GM12801 (cell line): ENCODE results near the gene TMEM187.

Experiments
- TF ChIP-seq, protein P1 (sequence below): IDR thresholded peaks from one replicate; pipeline ENCODE4 v1.5.1; 2011; ENCODE audit warnings: control low read depth; ENCODE audit not compliant: insufficient read length; ENCODE audit errors: extremely low read depth

The TMEM187 gene

GRCh38 chrX:154030715-154031305, 58.3 kb downstream of the TMEM187 start:
- TF ChIP-seq, protein P1, sequence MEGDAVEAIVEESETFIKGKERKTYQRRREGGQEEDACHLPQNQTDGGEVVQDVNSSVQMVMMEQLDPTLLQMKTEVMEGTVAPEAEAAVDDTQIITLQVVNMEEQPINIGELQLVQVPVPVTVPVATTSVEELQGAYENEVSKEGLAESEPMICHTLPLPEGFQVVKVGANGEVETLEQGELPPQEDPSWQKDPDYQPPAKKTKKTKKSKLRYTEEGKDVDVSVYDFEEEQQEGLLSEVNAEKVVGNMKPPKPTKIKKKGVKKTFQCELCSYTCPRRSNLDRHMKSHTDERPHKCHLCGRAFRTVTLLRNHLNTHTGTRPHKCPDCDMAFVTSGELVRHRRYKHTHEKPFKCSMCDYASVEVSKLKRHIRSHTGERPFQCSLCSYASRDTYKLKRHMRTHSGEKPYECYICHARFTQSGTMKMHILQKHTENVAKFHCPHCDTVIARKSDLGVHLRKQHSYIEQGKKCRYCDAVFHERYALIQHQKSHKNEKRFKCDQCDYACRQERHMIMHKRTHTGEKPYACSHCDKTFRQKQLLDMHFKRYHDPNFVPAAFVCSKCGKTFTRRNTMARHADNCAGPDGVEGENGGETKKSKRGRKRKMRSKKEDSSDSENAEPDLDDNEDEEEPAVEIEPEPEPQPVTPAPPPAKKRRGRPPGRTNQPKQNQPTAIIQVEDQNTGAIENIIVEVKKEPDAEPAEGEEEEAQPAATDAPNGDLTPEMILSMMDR: no peak

GRCh38 chrX:154032160-154032559, 59.6 kb downstream of the TMEM187 start:
- TF ChIP-seq, protein P1: no peak

GRCh38 chrX:154032653-154033052, 60.1 kb downstream of the TMEM187 start:
- TF ChIP-seq, protein P1: no peak
